Cerebellar cortex (tissue), 1 donor: ENCODE measurements around the gene THUMPD1.
A peak's percentile ranks its signal among the peaks of the same experiment; 100 is the strongest.
"Not testable (repeated sequence)": the region's sequence is repeated elsewhere in the genome, so short reads cannot be mapped to it uniquely, and the experiment has no call there.

ENCODE experiments used
- DNase-seq: peaks from one replicate; pipeline ENCODE4 v3.0.0-alpha.2; 2015; ENCODE audit warnings: low spot score

THUMPD1 gene

GRCh38 chr16:20747030-20747816 lies 5.6 kb upstream of the THUMPD1 start:
- no peak for DNase-seq

- no peak for DNase-seq
Measured at GRCh38 chr16:20746461-20746860, 4.8 kb upstream of the THUMPD1 start.

GRCh38 chr16:20744922-20745440 lies 3.4 kb upstream of the THUMPD1 start:
- DNase-seq, result no peak

GRCh38 chr16:20743591-20743990 lies 2.0 kb upstream of the THUMPD1 start:
- DNase-seq, result peak; percentile 50

- peak; percentile 81 for DNase-seq
Measured at GRCh38 chr16:20740901-20741521, 607 bp downstream of the THUMPD1 start.

- DNase-seq, result no peak
Measured at GRCh38 chr16:20740007-20740883, 1.4 kb downstream of the THUMPD1 start.

GRCh38 chr16:20735490-20735889 lies 6.1 kb downstream of the THUMPD1 start:
- no peak for DNase-seq

GRCh38 chr16:20734782-20735181 lies 6.8 kb downstream of the THUMPD1 start:
- no peak for DNase-seq

- no peak for DNase-seq
Measured at GRCh38 chr16:20734056-20734455, 7.6 kb downstream of the THUMPD1 start.

- no peak for DNase-seq
Measured at GRCh38 chr16:20729141-20729540, 12.5 kb downstream of the THUMPD1 start.

- no peak for DNase-seq
Measured at GRCh38 chr16:20727181-20727580, 14.4 kb downstream of the THUMPD1 start.

GRCh38 chr16:20726661-20727060 lies 15.0 kb downstream of the THUMPD1 start:
- DNase-seq, result no peak

GRCh38 chr16:20720251-20720650 lies 21.4 kb downstream of the THUMPD1 start:
- no peak for DNase-seq

- DNase-seq, result not testable (repeated sequence)
Measured at GRCh38 chr16:20717718-20718117, 23.9 kb downstream of the THUMPD1 start.

- DNase-seq, result no peak
Measured at GRCh38 chr16:20711277-20711911, 30.2 kb downstream of the THUMPD1 start.

GRCh38 chr16:20708129-20708528 lies 33.5 kb downstream of the THUMPD1 start:
- peak; percentile 16 for DNase-seq

- no peak for DNase-seq
Measured at GRCh38 chr16:20707461-20707860, 34.2 kb downstream of the THUMPD1 start.

GRCh38 chr16:20705972-20706371 lies 35.6 kb downstream of the THUMPD1 start:
- not testable (repeated sequence) for DNase-seq

GRCh38 chr16:20704281-20704680 lies 37.3 kb downstream of the THUMPD1 start:
- DNase-seq, result no peak

GRCh38 chr16:20701692-20702091 lies 39.9 kb downstream of the THUMPD1 start:
- not testable (repeated sequence) for DNase-seq

GRCh38 chr16:20696618-20697017 lies 45.0 kb downstream of the THUMPD1 start:
- DNase-seq, result no peak

GRCh38 chr16:20695024-20695423 lies 46.6 kb downstream of the THUMPD1 start:
- no peak for DNase-seq
